ENCODE results near the gene SSRP1. TPM values are rescaled to one million over a fixed set of nuclear protein-coding genes. Genes with fewer than 3 reads are reported as not detected.

Gene SSRP1
- total and polyA plus RNA-seq, 2 of the 4 experiments (the other 2 are of a cell fraction) = 106 to 146 TPM

- Histone ChIP-seq H4K5ac (ENCODE audit: low read depth, low read length) (no peak overlapping the region), H3K9me1 (ENCODE audit: insufficient read depth, low read length) (peaks cover 14% of the 10 kb centered on the region), H2BK20ac (ENCODE audit: low read depth, low read length) (no peak overlapping the region), H3K9ac (ENCODE audit: low read depth, low read length) (no peak overlapping the region), H2AFZ (replicated peaks; ENCODE audit: low read length, poor library complexity) (no peak overlapping the region), H3K56ac (ENCODE audit: extremely low read depth, insufficient read depth, low read length) (no peak overlapping the region), H2BK15ac (ENCODE audit: low read depth, low read length) (no peak overlapping the region), H3K23ac (ENCODE audit: low read depth, low read length) (no peak overlapping the region), H3K18ac (ENCODE audit: low read depth, low read length) (no peak overlapping the region), H4K8ac (ENCODE audit: low read depth in 2 of 2, low read length in 2 of 2) (no peak overlapping the region), H4K91ac (ENCODE audit: insufficient read depth, low read depth, low read length) (no peak overlapping the region), H3K14ac (replicated peaks; ENCODE audit: low read depth, low read length) (no peak overlapping the region), H3K4me3 (ENCODE audit: insufficient read depth, low read depth, low read length) (no peak overlapping the region), H3K36me3 (ENCODE audit: control insufficient read depth, insufficient read depth, low read length) (no peaks in the 10 kb centered on the region), H3K4me2 (ENCODE audit: low read depth, low read length) (no peak overlapping the region), H3K9me3 (ENCODE audit: control insufficient read depth, insufficient read depth, low read length) (peaks cover 2% of the 10 kb centered on the region; the same call in 1 of the 2 replicates), H3K27ac (ENCODE audit: insufficient read depth, low read length) (no peak overlapping the region), H2BK5ac (ENCODE audit: low read depth, low read length, poor library complexity, severe bottlenecking) (no peak overlapping the region), H3K4me1 (ENCODE audit: control insufficient read depth, insufficient read depth, low read length) (peaks cover 14% of the 10 kb centered on the region), H3K4ac (ENCODE audit: low read depth, low read length) (no peak overlapping the region), H4K20me1 (ENCODE audit: insufficient read depth, low read length) (no peaks in the 10 kb centered on the region), H2AK9ac (replicated peaks; ENCODE audit: low read depth, low read length, poor library complexity) (no peak overlapping the region), H3K27me3 (ENCODE audit: control insufficient read depth, insufficient read depth, low read length) (no peaks in the 10 kb centered on the region), H2AK5ac (ENCODE audit: low read depth, low read length) (no peak overlapping the region), H3K79me1 (ENCODE audit: low read depth in 1 of 2, low read length in 2 of 2) (no peaks in the 10 kb centered on the region), H2BK120ac (ENCODE audit: low read depth, low read length) (no peak overlapping the region)
- WGBS, 2 experiments (ENCODE audit: extremely low coverage in 2 of 2, insufficient read length in 1 of 2) = 67% methylated on average over 1 of the region's 2 CpGs; no CpG with 5 or more reads in 1 of the 2 experiments
- in situ Hi-C loops (cut with MboI; ENCODE audit: low sequenced_read_pairs) (no loop called here), dilution Hi-C loops (cut with HindIII; ENCODE audit: low sequenced_read_pairs, unreplicated experiment) (no loop called here), intact Hi-C loops (cut with micrococcal nuclease) (no loop called here)
- TF ChIP-seq CEBPB (IDR thresholded peaks at IDR 0.05; ENCODE audit: low read depth, low read length) (no peak), BHLHE40 (IDR thresholded peaks at IDR 0.05; ENCODE audit: low read depth, low read length) (no peak), ELK1 (IDR thresholded peaks at IDR 0.05; ENCODE audit: borderline replicate concordance, low read depth, low read length) (no peak), MAZ (IDR thresholded peaks at IDR 0.05; ENCODE audit: borderline replicate concordance, low read depth, low read length) (no peak), CTCF (conservative IDR thresholded peaks at IDR 0.05; ENCODE audit: low read depth, low read length) (no peak), MAFK (IDR thresholded peaks at IDR 0.05; ENCODE audit: low read depth, low read length) (no peak), NFE2L2 (IDR thresholded peaks at IDR 0.05; ENCODE audit: low read depth, low read length) (no peak), RFX5 (IDR thresholded peaks at IDR 0.05; ENCODE audit: low read depth, low read length) (no peak), USF2 (IDR thresholded peaks at IDR 0.05; ENCODE audit: low read depth, low read length) (no peak), RCOR1 (IDR thresholded peaks at IDR 0.05; ENCODE audit: insufficient replicate concordance, low read length) (no peak), SMC3 (IDR thresholded peaks at IDR 0.05; ENCODE audit: low read depth, low read length) (no peak), MXI1 (IDR thresholded peaks at IDR 0.05; ENCODE audit: borderline replicate concordance, low read depth, low read length) (no peak), CHD1 (IDR thresholded peaks at IDR 0.05; ENCODE audit: low read depth, low read length) (no peak), FOS (IDR thresholded peaks at IDR 0.05; ENCODE audit: low read depth, low read length) (no peak), POLR2A (IDR thresholded peaks at IDR 0.05; ENCODE audit: low read depth, low read length) (no peak), RAD21 (IDR thresholded peaks at IDR 0.05; ENCODE audit: low read length) (no peak)
- BruUV-seq (replicated peaks) = no TSS peak
- ChIA-PET POLR2A (ENCODE audit: unreplicated experiment) (no interaction called here), CTCF (no interaction called here)
- no peak for DNase-seq
- ATAC-seq (ENCODE audit: low read depth) = no peak
These were observed 52.3 kb downstream of the SSRP1 start for GRCh38 chr11:57283231-57283990.
